Measurements from ENCODE around the gene GCNT2. TPM values are rescaled to one million over a fixed set of nuclear protein-coding genes. Genes with fewer than 3 reads are reported as not detected.
"Not testable (repeated sequence)": the region's sequence is repeated elsewhere in the genome, so short reads cannot be mapped to it uniquely, and the experiment has no call there.

The GCNT2 gene
- total RNA-seq, 4 donors from 2014 or later = 3.8 to 7.9 (median 6.0) TPM

DNA sequence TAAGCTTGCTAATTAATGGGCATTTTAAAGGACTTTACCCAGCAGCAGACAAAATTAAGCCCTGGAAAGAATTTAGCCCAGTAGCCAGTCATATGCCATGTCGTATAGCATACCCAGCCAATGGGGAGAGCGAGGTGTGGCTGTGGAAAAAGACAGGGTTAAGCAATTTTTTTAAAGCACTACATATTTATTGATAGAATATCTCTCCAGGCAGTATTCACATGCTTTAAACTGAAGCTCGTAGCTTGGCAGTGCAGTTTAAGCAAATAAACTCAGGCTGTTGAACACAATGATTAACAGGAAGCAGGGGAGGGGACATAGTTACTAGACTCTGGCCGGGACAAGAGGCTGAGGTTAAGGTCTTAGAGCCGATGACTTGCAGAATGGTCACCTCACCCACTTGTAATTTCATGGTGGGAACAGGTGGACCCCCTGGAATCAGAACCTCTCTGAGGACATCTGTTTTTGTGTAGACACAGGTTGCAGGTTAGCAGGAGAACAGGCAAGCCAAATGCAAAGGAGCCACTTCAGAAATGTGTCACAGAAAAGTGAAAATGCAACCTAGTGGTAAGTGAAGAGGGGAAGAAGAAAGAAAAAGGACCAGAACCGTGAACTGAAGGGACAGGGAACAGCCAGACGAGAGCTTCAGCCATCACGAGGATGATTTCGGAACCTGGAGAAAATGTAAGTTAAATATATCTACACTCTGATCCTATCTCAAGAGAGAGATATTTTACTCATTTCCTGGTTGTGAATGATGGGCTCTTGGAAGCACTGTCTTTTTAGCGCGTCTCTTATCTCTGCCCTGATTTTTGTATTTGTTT, 7.2 kb downstream of the GCNT2 start:
- TF ChIP-seq, protein P1, sequence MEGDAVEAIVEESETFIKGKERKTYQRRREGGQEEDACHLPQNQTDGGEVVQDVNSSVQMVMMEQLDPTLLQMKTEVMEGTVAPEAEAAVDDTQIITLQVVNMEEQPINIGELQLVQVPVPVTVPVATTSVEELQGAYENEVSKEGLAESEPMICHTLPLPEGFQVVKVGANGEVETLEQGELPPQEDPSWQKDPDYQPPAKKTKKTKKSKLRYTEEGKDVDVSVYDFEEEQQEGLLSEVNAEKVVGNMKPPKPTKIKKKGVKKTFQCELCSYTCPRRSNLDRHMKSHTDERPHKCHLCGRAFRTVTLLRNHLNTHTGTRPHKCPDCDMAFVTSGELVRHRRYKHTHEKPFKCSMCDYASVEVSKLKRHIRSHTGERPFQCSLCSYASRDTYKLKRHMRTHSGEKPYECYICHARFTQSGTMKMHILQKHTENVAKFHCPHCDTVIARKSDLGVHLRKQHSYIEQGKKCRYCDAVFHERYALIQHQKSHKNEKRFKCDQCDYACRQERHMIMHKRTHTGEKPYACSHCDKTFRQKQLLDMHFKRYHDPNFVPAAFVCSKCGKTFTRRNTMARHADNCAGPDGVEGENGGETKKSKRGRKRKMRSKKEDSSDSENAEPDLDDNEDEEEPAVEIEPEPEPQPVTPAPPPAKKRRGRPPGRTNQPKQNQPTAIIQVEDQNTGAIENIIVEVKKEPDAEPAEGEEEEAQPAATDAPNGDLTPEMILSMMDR (IDR thresholded peaks at IDR 0.05) = no peak
- no peak for ATAC-seq (ENCODE audit: low FRiP score)
- no peak for DNase-seq (ENCODE audit: low spot score)

DNA sequence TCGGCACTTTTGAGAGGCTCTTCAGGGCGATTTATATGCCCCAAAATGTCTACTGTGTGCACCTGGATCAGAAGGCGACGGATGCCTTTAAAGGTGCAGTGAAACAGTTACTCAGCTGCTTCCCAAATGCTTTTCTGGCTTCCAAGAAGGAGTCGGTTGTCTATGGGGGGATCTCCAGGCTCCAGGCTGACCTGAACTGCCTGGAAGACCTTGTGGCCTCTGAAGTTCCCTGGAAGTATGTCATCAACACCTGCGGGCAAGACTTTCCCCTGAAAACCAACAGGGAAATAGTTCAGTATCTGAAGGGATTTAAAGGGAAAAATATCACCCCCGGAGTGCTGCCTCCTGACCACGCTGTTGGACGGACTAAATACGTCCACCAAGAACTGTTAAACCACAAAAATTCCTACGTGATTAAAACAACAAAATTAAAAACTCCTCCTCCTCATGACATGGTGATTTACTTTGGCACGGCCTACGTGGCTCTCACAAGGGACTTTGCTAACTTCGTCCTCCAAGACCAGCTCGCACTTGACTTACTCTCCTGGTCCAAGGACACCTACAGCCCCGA, 8.2 kb downstream of the GCNT2 start:
- no peak for DNase-seq (ENCODE audit: low spot score)
- ATAC-seq (ENCODE audit: low FRiP score) = no peak
- TF ChIP-seq, protein P1 (IDR thresholded peaks at IDR 0.05) = no peak

DNA sequence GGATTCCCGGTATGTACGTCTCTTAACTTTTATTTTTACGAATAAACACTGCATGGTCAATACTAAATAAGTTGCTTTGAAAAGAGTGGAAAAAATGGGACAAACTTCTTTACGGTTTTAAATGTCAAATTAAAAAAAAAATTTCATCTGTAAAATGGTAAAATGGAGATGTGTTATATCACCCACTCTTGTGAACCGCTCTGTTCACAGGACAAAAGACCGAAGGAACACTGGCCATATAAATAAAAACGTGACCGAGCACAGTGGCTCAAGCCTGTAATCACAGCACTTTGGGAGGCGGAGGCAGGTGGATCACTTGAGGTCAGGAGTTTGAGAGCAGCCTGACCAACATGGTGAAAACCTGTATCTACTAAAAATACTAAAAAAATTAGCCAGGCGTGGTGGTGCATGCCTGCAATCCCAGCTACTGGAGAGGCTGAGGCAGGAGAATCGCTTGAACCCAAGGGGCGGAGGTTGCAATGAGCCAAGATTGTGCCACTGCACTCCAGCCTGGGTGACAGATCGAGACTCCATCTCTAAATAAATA, 8.8 kb downstream of the GCNT2 start:
- ATAC-seq (ENCODE audit: low FRiP score); DNase-seq (ENCODE audit: low spot score): not testable (repeated sequence)

DNA sequence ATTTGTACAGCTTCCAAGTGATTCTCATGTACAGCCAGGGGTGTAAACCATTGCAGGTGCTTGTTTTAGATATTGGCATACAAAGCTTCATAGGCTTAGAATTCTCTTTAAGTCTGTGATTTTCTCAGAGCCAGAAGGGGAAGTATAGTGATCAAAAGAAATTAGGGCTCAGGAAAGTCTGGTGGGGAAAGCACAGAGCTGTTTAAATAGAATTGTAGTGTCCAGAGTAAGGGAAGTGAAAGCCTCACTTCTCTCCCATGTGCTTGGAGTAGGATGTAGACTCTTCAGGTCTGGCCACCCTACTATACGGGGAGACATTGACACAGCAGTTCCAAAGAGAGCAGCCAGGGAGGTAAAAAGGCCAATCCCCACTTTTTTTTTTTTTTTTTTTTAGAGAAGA, 10.4 kb downstream of the GCNT2 start:
- no peak for DNase-seq (ENCODE audit: low spot score)
- TF ChIP-seq, protein P1 (IDR thresholded peaks at IDR 0.05) = no peak
- ATAC-seq (ENCODE audit: low FRiP score) = no peak

DNA sequence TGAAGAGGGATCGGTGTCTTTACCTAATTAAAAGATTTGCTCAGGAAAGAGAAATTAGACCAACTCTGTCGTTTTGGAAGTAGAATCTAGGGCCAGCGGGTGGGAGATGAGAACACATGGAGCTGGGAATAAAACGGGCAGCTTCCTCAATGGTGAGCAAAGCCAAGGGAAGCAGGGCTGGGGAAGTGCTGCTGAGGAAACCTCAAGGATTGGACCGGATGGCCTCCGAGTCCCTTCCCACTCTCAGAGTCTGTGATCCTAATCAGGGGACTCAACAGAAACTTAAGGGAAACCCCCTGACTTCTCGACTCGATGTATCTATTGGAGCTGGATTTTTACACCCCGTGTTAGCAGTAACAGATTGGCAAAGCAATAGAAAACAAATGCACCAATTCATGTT, 10.8 kb downstream of the GCNT2 start:
- TF ChIP-seq, protein P1 (IDR thresholded peaks at IDR 0.05) = no peak
- DNase-seq (ENCODE audit: low spot score) (no peak), ATAC-seq (ENCODE audit: low FRiP score) (no peak)

DNA sequence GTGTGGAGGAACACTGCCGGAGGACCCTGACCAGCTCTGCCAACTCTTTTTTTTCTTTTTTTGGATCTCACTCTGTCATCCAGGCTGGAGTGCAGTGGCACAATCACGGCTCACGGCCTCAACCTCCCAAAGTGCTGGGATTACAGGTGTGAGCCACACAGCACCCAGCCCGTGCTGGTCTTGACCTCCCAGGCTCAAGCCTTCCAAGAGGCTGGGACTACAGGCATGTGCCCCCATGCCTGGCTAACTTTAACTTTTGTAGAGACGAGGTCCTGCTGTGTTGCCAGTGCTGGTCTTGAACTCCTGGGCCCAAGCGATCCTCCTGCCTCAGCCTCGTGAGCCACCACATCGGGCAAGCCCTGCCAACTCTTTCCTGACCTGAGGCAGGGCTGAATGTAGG, 11.2 kb downstream of the GCNT2 start:
- DNase-seq (ENCODE audit: low spot score) = no peak
- TF ChIP-seq, protein P1 (IDR thresholded peaks at IDR 0.05) = no peak
- ATAC-seq (ENCODE audit: low FRiP score) = no peak

DNA sequence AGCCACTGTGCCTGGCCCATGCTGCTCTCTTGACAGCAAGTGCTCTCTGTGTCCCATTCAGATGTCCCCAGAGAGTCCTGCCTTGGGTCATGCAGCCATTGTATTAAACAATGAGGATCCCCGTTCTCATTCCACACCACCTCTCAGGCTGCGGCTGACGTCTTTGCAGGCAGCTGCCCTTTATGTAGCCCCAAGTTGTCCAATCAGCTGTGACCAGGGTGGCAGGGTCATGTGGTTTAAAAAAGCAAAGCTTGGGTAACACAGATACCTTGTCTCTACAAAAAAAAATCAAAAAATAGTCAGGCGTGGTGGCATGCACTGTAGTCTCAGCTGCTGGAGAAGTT, 13.2 kb downstream of the GCNT2 start:
- no peak for DNase-seq (ENCODE audit: low spot score)
- no peak for ATAC-seq (ENCODE audit: low FRiP score)
- TF ChIP-seq, protein P1 (IDR thresholded peaks at IDR 0.05) = no peak
